A549 (cell line): ENCODE measurements around the gene MOB2.

Experiments used
- CEBPB ChIP-seq, 2 experiments: fragments of >200 bp in 1 of 2; sonication (Bioruptor Twin) in 1 of 2; formaldehyde crosslinking in 1 of 2; IDR thresholded peaks; 2 replicates each; pipeline ENCODE4 v1.6.1; 2012 to 2016
- CTCF ChIP-seq: fragments of >200 bp; sonication (Bioruptor Twin); formaldehyde crosslinking; IDR thresholded peaks from 3 replicates; pipeline ENCODE4 v1.5.1; 2016
- EP300 ChIP-seq, 2 experiments: fragments of >200 bp; sonication (Bioruptor Twin); formaldehyde crosslinking; IDR thresholded peaks; 2 replicates in 1 of 2; 3 replicates in 1 of 2; pipeline ENCODE4 v1.6.1; 2016 to 2017
- HOXB13 ChIP-seq: fragments of 250-450 bp; sonication (Bioruptor Pico); IDR thresholded peaks from 2 replicates; pipeline ENCODE4 v1.5.0; 2020; ENCODE audit warnings: low read depth, mild to moderate bottlenecking, moderate library complexity
- JUNB ChIP-seq: fragments of >200 bp; sonication (Bioruptor Twin); formaldehyde crosslinking; IDR thresholded peaks from 2 replicates; pipeline ENCODE4 v1.6.1; 2016
- MAX ChIP-seq: IDR thresholded peaks from 2 replicates; pipeline ENCODE4 v1.6.1; 2012
- POLR2A ChIP-seq: IDR thresholded peaks from 2 replicates; pipeline ENCODE4 v1.6.1; 2012; ENCODE audit warnings: mild to moderate bottlenecking, low read length
- RARB ChIP-seq: fragments of 250-450 bp; sonication (Bioruptor Pico); IDR thresholded peaks from 2 replicates; pipeline ENCODE4 v1.8.0; 2021; ENCODE audit warnings: mild to moderate bottlenecking, moderate library complexity
- SMC3 ChIP-seq: fragments of >200 bp; sonication (Bioruptor Twin); formaldehyde crosslinking; IDR thresholded peaks from 3 replicates; pipeline ENCODE4 v1.6.1; 2018; ENCODE audit warnings: inconsistent platforms
- USF2 ChIP-seq: fragments of 450-650 bp; IDR thresholded peaks from 2 replicates; pipeline ENCODE4 v1.6.1; 2014; ENCODE audit warnings: antibody characterized with exemption

GRCh38 chr11:1508986-1509385 lies 22.4 kb upstream of the MOB2 start:
- TF ChIP-seq POLR2A = no peak
- no peak for TF ChIP-seq CTCF
- no peak for TF ChIP-seq SMC3
- TF ChIP-seq RARB (CRISPR knock-in tag) = no peak
- no peak for TF ChIP-seq CEBPB (IDR thresholded peaks at IDR 0.05)
- no peak for TF ChIP-seq MAX
- no peak for TF ChIP-seq JUNB
- no peak for TF ChIP-seq USF2
- no peak for TF ChIP-seq EP300 (IDR thresholded peaks at IDR 0.05)
- TF ChIP-seq HOXB13 (CRISPR knock-in tag) = no peak
